ENCODE results near the gene ACTN2.

Gene ACTN2

DNA sequence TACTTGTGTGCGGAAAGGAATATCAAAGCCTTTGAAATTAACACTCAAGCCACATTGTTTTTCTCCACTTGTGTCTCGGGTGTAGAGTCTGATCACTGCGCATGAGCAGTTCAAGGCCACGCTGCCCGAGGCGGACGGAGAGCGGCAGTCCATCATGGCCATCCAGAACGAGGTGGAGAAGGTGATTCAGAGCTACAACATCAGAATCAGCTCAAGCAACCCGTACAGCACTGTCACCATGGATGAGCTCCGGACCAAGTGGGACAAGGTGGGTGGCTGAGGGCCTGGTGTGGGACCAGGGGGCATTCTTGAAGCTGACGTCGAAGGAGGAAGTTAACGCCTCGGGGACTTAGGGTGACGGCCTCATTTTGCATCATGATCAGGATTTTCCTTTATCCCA, 65.1 kb downstream of the ACTN2 start:
- no peak for DNase-seq (ENCODE audit: low read depth)
- no peak for TF ChIP-seq CTCF (IDR thresholded peaks at IDR 0.05; ENCODE audit: control insufficient read depth, insufficient read depth, low read depth, low read length, missing control alignments)
- no peak overlapping the region for H3K4me3 ChIP-seq (ENCODE audit: control insufficient read depth, low read depth, low read length)

- TF ChIP-seq CTCF (IDR thresholded peaks at IDR 0.05; ENCODE audit: control insufficient read depth, insufficient read depth, low read depth, low read length, missing control alignments) = no peak
- no peak for DNase-seq (ENCODE audit: low read depth)
- H3K4me3 ChIP-seq (ENCODE audit: control insufficient read depth, low read depth, low read length) = no peak overlapping the region
Measured at GRCh38 chr1:236751935-236752334, 65.6 kb downstream of the ACTN2 start.

DNA sequence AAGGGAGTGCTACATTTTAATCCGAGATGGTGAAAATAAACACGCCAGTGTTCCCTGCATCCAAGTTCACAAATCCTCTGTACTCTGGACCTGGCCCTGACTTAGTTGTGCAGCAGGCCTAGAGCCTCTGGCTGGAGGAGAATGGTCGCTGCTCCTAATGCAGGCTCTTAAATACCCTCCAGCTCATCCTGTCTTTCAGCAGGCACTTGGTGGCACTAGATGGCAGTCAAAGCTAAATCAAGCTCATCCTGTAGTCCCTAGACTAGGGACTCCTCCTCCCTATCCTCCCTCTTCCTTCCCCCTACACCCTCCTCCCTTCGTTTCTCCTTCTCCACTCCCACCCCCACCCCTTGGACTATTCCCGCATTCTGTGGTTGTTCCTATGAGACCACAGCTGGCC, 67.2 kb downstream of the ACTN2 start:
- DNase-seq (ENCODE audit: low read depth) = peak; percentile 16

DNA sequence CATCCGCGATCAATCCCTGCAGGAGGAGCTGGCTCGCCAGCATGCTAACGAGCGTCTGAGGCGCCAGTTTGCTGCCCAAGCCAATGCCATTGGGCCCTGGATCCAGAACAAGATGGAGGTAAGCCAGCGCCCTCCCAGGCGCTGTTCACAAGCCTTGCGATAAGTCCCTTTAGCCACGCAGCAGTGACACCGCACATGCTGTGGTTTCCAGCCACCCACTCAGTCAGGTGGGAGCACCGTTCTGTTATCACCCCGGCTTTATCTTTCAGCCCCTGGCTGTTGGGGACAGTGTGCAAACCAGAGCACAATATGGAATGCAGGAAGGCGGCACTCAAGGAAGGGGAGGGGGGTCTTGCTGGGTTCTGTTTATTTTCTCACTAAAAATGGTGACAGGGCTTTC, 67.7 kb downstream of the ACTN2 start:
- no peak overlapping the region for H3K4me3 ChIP-seq (ENCODE audit: control insufficient read depth, low read depth, low read length)
- DNase-seq (ENCODE audit: low read depth) = no peak
- TF ChIP-seq CTCF (IDR thresholded peaks at IDR 0.05; ENCODE audit: control insufficient read depth, insufficient read depth, low read depth, low read length, missing control alignments) = no peak

More for the DNA sequence above, 67.2 kb downstream of the ACTN2 start:
- no peak overlapping the region for H3K4me3 ChIP-seq (ENCODE audit: control insufficient read depth, low read depth, low read length)
- TF ChIP-seq CTCF (IDR thresholded peaks at IDR 0.05; ENCODE audit: control insufficient read depth, insufficient read depth, low read depth, low read length, missing control alignments) = peak; percentile 40

GRCh38 chr1:236754525-236755210, 68.4 kb downstream of the ACTN2 start:
- no peak overlapping the region for H3K4me3 ChIP-seq (ENCODE audit: control insufficient read depth, low read depth, low read length)
- no peak for TF ChIP-seq CTCF (IDR thresholded peaks at IDR 0.05; ENCODE audit: control insufficient read depth, insufficient read depth, low read depth, low read length, missing control alignments)
- DNase-seq (ENCODE audit: low read depth) = no peak

- no peak for DNase-seq (ENCODE audit: low read depth)
- TF ChIP-seq CTCF (IDR thresholded peaks at IDR 0.05; ENCODE audit: control insufficient read depth, insufficient read depth, low read depth, low read length, missing control alignments) = no peak
- H3K4me3 ChIP-seq (ENCODE audit: control insufficient read depth, low read depth, low read length) = no peak overlapping the region
Measured at GRCh38 chr1:236757640-236758039, 71.3 kb downstream of the ACTN2 start.

Measured in AG09309 (cell line).